ENCODE results near the gene IL25. TPM values are rescaled to one million over a fixed set of nuclear protein-coding genes. Genes with fewer than 3 reads are reported as not detected.
A peak's percentile ranks its signal among the peaks of the same experiment; 100 is the strongest.

The IL25 gene
- total and polyA plus RNA-seq, 2 of the 8 experiments (the other 6 are each of a cell fraction or from before 2014, with no cell fraction given), result not detected

DNA sequence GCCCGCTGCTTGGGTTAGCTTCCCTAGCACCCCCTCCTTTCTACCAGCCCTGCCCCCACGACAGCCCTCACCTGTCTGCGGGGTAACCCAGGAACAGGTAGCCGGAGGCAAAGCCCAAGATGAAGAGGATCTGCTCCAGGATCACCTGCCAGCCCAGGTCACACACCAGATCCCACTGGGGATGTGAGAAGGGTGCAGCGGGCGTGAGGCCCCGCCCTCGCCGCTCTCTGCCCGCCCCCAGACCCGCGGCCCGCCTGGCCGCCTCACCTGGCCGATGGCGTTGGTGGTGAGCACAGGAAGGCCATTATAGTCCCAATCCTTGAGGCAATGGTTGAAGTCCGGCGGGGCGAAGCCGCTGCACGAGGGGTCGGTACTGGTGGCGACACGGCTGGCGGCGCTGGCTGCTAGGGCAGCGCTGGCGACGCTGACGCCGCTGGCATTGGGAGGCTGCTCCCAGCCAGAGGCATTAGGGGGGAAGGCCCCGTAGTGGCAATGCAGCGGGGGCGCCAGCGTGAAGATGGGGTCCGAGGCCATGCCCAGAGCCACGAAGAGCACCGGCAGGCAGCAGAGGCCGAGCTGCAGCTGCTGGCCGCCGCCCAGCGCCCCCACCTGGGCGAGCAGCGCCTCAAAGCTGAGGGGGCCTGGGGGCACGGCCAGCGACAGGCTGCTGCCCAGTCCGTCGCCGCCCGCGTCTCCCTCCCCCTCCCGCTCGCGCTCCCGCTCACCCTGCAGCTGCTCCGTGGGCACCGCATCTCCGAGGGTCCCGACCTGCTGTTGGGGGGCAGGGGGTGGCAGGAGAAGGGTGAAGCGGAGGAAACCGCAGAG is 20.7 kb upstream of the IL25 start (continued):
- TF ChIP-seq E2F6 (IDR thresholded peaks at IDR 0.05) (peak; percentile 60), SP2 (IDR thresholded peaks at IDR 0.05; ENCODE audit: low read length) (no peak), RFX5 (IDR thresholded peaks at IDR 0.05; ENCODE audit: borderline replicate concordance, low read depth, low read length) (no peak), CTCF (IDR thresholded peaks at IDR 0.05; ENCODE audit: control extremely low read depth in 1 of 3, insufficient read depth in 1 of 3, low read depth in 1 of 3, low read length in 3 of 3) (peak; percentile 26 to 39 (median 32); a peak in 3 of 4 replicates), POLR2AphosphoS5 (IDR thresholded peaks at IDR 0.05; ENCODE audit: low read depth, low read length) (no peak; the same call in 1 of the 2 replicates), ZNF274 (IDR thresholded peaks at IDR 0.05; ENCODE audit: borderline replicate concordance, extremely low read depth, low read length) (no peak), NRF1 (IDR thresholded peaks at IDR 0.05; ENCODE audit: low read depth, low read length) (no peak), HDAC6 (IDR thresholded peaks at IDR 0.05; ENCODE audit: low read depth, low read length) (no peak), ATF2 (IDR thresholded peaks at IDR 0.05; ENCODE audit: low read length) (no peak), SIX5 (IDR thresholded peaks at IDR 0.05; ENCODE audit: low read depth, low read length) (no peak), EZH2 (IDR thresholded peaks at IDR 0.05; ENCODE audit: low read depth, low read length, severe bottlenecking) (peak; percentile 42), ATF3 (IDR thresholded peaks at IDR 0.05; ENCODE audit: insufficient read depth, low read depth, low read length) (no peak), CTBP2 (IDR thresholded peaks at IDR 0.05; ENCODE audit: borderline replicate concordance, insufficient read depth, insufficient read length, low read length) (no peak), SIRT6 (IDR thresholded peaks at IDR 0.05; ENCODE audit: low read length) (no peak)
- TF ChIP-seq, protein P1, sequence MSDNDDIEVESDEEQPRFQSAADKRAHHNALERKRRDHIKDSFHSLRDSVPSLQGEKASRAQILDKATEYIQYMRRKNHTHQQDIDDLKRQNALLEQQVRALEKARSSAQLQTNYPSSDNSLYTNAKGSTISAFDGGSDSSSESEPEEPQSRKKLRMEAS (IDR thresholded peaks at IDR 0.05), result peak; percentile 56

Measured in H1 (cell line).